ENCODE data around the gene PRSS21. TPM values are rescaled to one million over a fixed set of nuclear protein-coding genes. Genes with fewer than 3 reads are reported as not detected.

Gene PRSS21
- total RNA-seq, 2 donors from 2014 or later: 1.2 to 4.8 TPM

DNA sequence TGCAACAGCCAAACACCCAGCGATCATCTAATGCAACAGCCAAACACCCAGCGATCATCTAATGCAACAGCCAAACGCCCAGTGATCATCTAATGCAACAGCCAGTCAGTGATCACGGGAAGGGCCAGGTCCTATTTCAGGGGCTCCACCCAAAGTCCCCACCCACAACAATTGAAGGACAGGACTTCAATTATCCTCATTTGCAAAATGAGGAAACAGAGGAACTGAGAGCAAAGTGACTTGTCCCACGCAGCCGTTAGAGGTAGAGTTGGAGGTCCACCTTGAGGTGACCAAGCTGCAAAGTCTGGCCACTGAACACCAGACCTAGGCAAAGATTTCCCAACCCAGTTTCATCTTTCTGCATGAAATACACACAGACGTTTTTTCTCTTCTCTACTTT lies 16.7 kb downstream of the PRSS21 start:
- Mint-ChIP-seq H3K27ac (no peak overlapping the region), H3K4me1 (peaks cover 19% of the 10 kb centered on the region), H3K4me3 (no peak overlapping the region), H3K9me3 (no peaks in the 10 kb centered on the region), H3K27me3 (peaks cover 16% of the 10 kb centered on the region), H3K36me3 (ENCODE audit: low read depth) (no peaks in the 10 kb centered on the region)
- no peak for ATAC-seq (replicated peaks)

DNA sequence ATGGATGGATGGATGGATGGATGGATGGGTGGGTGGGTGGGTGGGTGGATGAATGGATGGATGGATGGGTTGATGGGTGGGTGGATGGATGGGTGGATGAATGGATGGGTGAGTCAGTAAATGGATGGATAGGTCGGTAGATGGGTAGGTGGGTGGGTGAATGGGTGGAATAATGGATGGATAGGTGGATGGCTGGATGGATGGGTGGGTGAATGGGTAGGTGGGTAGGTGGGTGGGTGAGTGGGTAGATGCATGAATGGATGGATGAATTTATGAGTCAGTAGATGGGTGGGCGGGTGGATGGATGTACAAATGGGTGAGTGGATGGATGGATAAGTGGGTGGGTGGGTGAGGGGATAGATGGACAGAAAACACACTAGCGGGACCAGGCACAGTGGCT lies 17.9 kb downstream of the PRSS21 start:
- no peak for ATAC-seq (replicated peaks)
- H3K9me3 Mint-ChIP-seq: no peaks in the 10 kb centered on the region
- H3K4me3 Mint-ChIP-seq: no peak overlapping the region
- H3K27ac Mint-ChIP-seq: peak overlapping the region; percentile 44
- H3K4me1 Mint-ChIP-seq: peaks cover 19% of the 10 kb centered on the region
- no peaks in the 10 kb centered on the region for H3K36me3 Mint-ChIP-seq (ENCODE audit: low read depth)
- peaks cover 16% of the 10 kb centered on the region for H3K27me3 Mint-ChIP-seq

DNA sequence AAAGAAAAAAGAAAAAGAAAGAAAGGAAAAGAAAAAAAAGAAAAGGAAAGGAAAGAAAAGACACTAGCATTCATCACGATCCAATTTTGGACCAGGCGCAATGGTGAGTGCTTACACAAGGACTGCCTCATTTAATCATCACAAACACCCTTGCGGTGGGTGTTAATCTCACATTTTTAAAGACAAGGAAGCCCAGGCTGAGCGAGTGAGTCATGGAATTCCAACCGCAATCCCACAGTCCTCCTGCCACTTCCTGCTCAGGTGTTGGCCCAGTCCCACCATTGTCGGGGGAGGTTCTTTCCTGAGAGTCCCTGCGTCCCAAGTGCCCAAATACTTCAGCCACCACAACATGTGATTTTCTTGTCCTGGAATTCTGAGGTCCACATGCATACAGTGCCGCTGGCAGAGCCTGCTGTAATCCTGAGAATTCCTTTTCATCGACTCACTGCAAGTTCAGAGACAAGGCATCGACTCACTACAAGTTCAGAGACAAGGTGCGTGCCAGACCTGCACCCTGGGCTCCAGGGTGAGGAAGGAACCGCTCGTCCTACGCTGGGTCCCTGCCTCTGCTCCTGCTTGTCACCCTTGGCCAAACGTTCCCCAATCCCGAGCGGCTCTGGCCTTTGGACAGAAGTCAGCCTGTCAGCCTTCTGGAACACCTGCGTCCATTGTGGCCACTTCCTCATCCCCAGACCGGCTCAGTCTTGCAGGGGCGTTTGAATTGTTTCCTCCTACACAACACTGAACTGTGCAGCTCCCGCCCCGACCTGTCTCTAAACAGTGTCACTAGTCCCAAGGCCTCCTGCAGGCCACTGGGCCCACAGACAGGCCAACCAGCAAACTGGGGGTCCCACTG lies 18.8 kb downstream of the PRSS21 start:
- Mint-ChIP-seq H3K4me1 (peaks cover 19% of the 10 kb centered on the region), H3K27me3 (peaks cover 15% of the 10 kb centered on the region), H3K27ac (no peak overlapping the region), H3K4me3 (no peak overlapping the region), H3K36me3 (ENCODE audit: low read depth) (no peaks in the 10 kb centered on the region), H3K9me3 (no peaks in the 10 kb centered on the region)
- ATAC-seq (replicated peaks): no peak

GRCh38 chr16:2836646-2837508 lies 19.8 kb downstream of the PRSS21 start:
- Mint-ChIP-seq H3K36me3 (ENCODE audit: low read depth) (no peaks in the 10 kb centered on the region), H3K4me1 (peaks cover 19% of the 10 kb centered on the region), H3K9me3 (no peaks in the 10 kb centered on the region), H3K4me3 (no peak overlapping the region), H3K27me3 (peaks cover 12% of the 10 kb centered on the region), H3K27ac (no peak overlapping the region)
- ATAC-seq (replicated peaks): no peak

DNA sequence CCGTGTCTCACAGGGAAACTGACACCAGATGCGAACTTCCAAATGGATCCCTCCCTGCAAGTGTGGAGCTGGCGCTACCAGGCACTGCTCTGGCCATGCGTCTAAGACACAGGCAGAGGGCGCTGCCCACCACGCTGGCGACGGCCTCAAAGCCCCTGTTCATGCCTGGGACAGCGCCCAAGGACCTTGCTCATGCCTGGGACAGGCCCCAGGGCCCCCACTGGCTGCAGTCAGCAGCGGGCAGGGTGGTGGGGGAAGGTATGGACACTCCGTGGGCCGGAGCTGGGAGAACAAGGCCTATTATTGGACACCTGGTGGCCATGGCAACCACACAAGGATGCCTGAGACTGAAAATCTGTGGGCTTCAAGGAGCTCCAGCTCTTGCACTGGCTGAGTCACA lies 21.9 kb downstream of the PRSS21 start:
- peak overlapping the region; percentile 13 for H3K4me3 Mint-ChIP-seq
- peaks cover 24% of the 10 kb centered on the region for H3K4me1 Mint-ChIP-seq
- H3K27ac Mint-ChIP-seq: peak overlapping the region; percentile 55
- ATAC-seq (replicated peaks): peak; percentile 72
- H3K36me3 Mint-ChIP-seq (ENCODE audit: low read depth): no peaks in the 10 kb centered on the region
- peaks cover 8% of the 10 kb centered on the region for H3K27me3 Mint-ChIP-seq
- no peaks in the 10 kb centered on the region for H3K9me3 Mint-ChIP-seq

GRCh38 chr16:2839650-2840450 lies 22.8 kb downstream of the PRSS21 start:
- Mint-ChIP-seq H3K36me3 (ENCODE audit: low read depth) (no peaks in the 10 kb centered on the region), H3K27ac (peak overlapping the region; percentile 55)

DNA sequence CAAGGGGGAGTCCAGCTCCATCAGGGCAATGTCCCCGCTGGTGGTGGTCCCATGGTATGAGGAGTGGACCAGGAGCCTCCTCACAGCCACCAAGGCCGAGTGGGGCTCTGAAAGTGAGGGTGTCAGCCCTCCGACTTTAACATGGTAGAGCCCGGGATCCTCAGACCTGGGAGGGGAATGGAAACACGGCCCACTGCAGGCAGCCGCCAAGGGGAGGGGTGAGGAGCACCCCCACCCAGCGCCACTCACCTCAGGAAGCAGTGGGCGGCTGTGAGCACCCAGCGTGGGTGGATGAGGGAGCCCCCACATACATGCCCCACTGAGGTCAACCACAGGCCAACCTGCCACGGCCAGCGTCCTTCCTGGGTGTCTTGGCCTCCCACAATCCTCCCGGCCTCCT lies 23.9 kb downstream of the PRSS21 start:
- Mint-ChIP-seq H3K9me3 (no peaks in the 10 kb centered on the region), H3K4me3 (peak overlapping the region; percentile 81), H3K36me3 (ENCODE audit: low read depth) (no peaks in the 10 kb centered on the region), H3K27me3 (peaks cover 8% of the 10 kb centered on the region), H3K4me1 (peaks cover 19% of the 10 kb centered on the region), H3K27ac (no peak overlapping the region)
- no peak for ATAC-seq (replicated peaks)

More at GRCh38 chr16:2839650-2840450, 22.8 kb downstream of the PRSS21 start:
- Mint-ChIP-seq H3K4me3 (peak overlapping the region; percentile 13), H3K27me3 (peaks cover 8% of the 10 kb centered on the region), H3K9me3 (no peaks in the 10 kb centered on the region), H3K4me1 (peaks cover 20% of the 10 kb centered on the region)
- no peak for ATAC-seq (replicated peaks)

- peak; percentile 14 for ATAC-seq (replicated peaks)
- Mint-ChIP-seq H3K36me3 (ENCODE audit: low read depth) (no peaks in the 10 kb centered on the region), H3K9me3 (no peaks in the 10 kb centered on the region), H3K27me3 (peaks cover 8% of the 10 kb centered on the region), H3K4me1 (peaks cover 24% of the 10 kb centered on the region), H3K27ac (peak overlapping the region; percentile 84), H3K4me3 (peak overlapping the region; percentile 81)
These were observed 24.7 kb downstream of the PRSS21 start for GRCh38 chr16:2841606-2842339.

DNA sequence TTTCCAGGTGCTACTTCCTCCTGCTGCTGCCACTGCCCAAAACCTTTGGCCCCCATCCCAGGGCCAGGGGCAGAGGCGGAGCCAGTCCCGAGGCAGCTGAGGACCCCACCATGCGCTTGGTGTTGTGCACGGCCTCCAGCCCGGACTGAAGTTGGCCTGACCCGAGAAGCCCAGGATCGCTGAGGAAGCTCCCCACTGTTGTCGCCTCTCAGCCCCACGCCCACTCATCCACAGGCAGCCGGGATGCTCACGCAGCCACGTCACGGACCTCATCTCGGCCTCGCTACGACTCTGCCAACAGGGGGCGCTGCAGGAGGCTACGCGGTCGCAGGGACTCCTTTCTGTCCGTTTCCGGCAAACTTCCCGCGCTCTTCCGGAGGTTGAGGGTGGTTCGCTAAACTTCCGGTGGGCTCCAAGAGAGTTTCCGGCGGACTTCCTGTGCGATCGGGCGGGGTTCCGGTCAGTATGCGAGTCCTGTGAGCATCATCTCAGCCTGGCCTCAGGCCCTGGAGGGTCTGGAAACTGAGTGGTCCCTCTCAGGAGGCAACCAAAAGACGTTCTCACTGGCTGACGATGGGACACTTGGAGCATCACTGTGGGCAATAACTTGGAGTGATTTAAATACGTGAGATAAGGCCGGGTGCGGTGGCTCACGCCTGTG lies 25.4 kb downstream of the PRSS21 start:
- ATAC-seq (replicated peaks): peak; percentile 61
- peaks cover 2% of the 10 kb centered on the region for H3K27me3 Mint-ChIP-seq
- no peaks in the 10 kb centered on the region for H3K36me3 Mint-ChIP-seq (ENCODE audit: low read depth)
- peak overlapping the region; percentile 81 for H3K4me3 Mint-ChIP-seq
- H3K4me1 Mint-ChIP-seq: peaks cover 23% of the 10 kb centered on the region
- peak overlapping the region; percentile 84 for H3K27ac Mint-ChIP-seq
- no peaks in the 10 kb centered on the region for H3K9me3 Mint-ChIP-seq

GRCh38 chr16:2843526-2843925 lies 26.5 kb downstream of the PRSS21 start:
- no peak overlapping the region for H3K4me3 Mint-ChIP-seq
- no peaks in the 10 kb centered on the region for H3K36me3 Mint-ChIP-seq (ENCODE audit: low read depth)
- H3K4me1 Mint-ChIP-seq: peaks cover 16% of the 10 kb centered on the region
- no peak for ATAC-seq (replicated peaks)
- H3K27ac Mint-ChIP-seq: no peak overlapping the region
- no peaks in the 10 kb centered on the region for H3K9me3 Mint-ChIP-seq
- H3K27me3 Mint-ChIP-seq: no peaks in the 10 kb centered on the region

GRCh38 chr16:2845116-2845515 lies 28.1 kb downstream of the PRSS21 start:
- Mint-ChIP-seq H3K36me3 (ENCODE audit: low read depth) (no peaks in the 10 kb centered on the region), H3K4me3 (no peak overlapping the region), H3K4me1 (peaks cover 16% of the 10 kb centered on the region), H3K27me3 (no peaks in the 10 kb centered on the region), H3K27ac (no peak overlapping the region), H3K9me3 (no peaks in the 10 kb centered on the region)
- no peak for ATAC-seq (replicated peaks)

GRCh38 chr16:2846511-2847310 lies 29.7 kb downstream of the PRSS21 start:
- peak; percentile 82 for ATAC-seq (replicated peaks)
- Mint-ChIP-seq H3K27ac (peak overlapping the region; percentile 13), H3K27me3 (no peaks in the 10 kb centered on the region), H3K36me3 (ENCODE audit: low read depth) (no peaks in the 10 kb centered on the region), H3K4me3 (peak overlapping the region; percentile 7), H3K4me1 (peaks cover 16% of the 10 kb centered on the region), H3K9me3 (no peaks in the 10 kb centered on the region)

Data from activated T-helper 17 cell treated with anti-CD3 and anti-CD28 coated beads, Interleukin-2, amount 50 U/mL, for 72 hours (primary cell).